Activated CD8-positive, alpha-beta memory T cell treated with anti-CD3 and anti-CD28 coated beads for 24 hours (primary cell): ENCODE data around the gene WDR17.

Experiments used
- DNase-seq: peaks from one replicate; pipeline ENCODE4 v3.0.0-alpha.2; 2020

Gene WDR17

GRCh38 chr4:176102414-176103063 lies 36.9 kb downstream of the WDR17 start:
- DNase-seq, result no peak

- no peak for DNase-seq
Observed at GRCh38 chr4:176107695-176108094, 42.1 kb downstream of the WDR17 start.

- DNase-seq, result no peak
Observed at GRCh38 chr4:176123710-176124407, 58.2 kb downstream of the WDR17 start.

- DNase-seq, result no peak
Observed at GRCh38 chr4:176125063-176125462, 59.4 kb downstream of the WDR17 start.

- no peak for DNase-seq
Observed at GRCh38 chr4:176134670-176135069, 69.0 kb downstream of the WDR17 start.

- no peak for DNase-seq
Observed at GRCh38 chr4:176137631-176138030, 72.0 kb downstream of the WDR17 start.

GRCh38 chr4:176139518-176139917 lies 73.9 kb downstream of the WDR17 start:
- no peak for DNase-seq

GRCh38 chr4:176142253-176142652 lies 76.6 kb downstream of the WDR17 start:
- no peak for DNase-seq

GRCh38 chr4:176149680-176150355 lies 84.2 kb downstream of the WDR17 start:
- no peak for DNase-seq

- DNase-seq, result no peak
Observed at GRCh38 chr4:176150356-176150682, 84.7 kb downstream of the WDR17 start.

GRCh38 chr4:176150704-176151103 lies 85.1 kb downstream of the WDR17 start:
- DNase-seq, result no peak

GRCh38 chr4:176153124-176153523 lies 87.5 kb downstream of the WDR17 start:
- DNase-seq, result no peak

GRCh38 chr4:176156656-176157055 lies 91.0 kb downstream of the WDR17 start:
- DNase-seq, result no peak

GRCh38 chr4:176163041-176163440 lies 97.4 kb downstream of the WDR17 start:
- DNase-seq, result no peak

- no peak for DNase-seq
Observed at GRCh38 chr4:176185051-176185450, 119.4 kb downstream of the WDR17 start.

GRCh38 chr4:176186067-176186466 lies 120.4 kb downstream of the WDR17 start:
- no peak for DNase-seq

- DNase-seq, result no peak
Observed at GRCh38 chr4:176186671-176187395, 121.2 kb downstream of the WDR17 start.

GRCh38 chr4:176187624-176188023 lies 122.0 kb downstream of the WDR17 start:
- DNase-seq, result no peak

- no peak for DNase-seq
Observed at GRCh38 chr4:176188654-176189053, 123.0 kb downstream of the WDR17 start.

- DNase-seq, result no peak
Observed at GRCh38 chr4:176189891-176190795, 124.5 kb downstream of the WDR17 start.

GRCh38 chr4:176191974-176192373 lies 126.3 kb downstream of the WDR17 start:
- DNase-seq, result no peak

GRCh38 chr4:176193126-176193525 lies 127.5 kb downstream of the WDR17 start:
- DNase-seq, result no peak

GRCh38 chr4:176193938-176194337 lies 128.3 kb downstream of the WDR17 start:
- DNase-seq, result no peak
